Measurements from ENCODE around the gene VENTX.

VENTX gene

DNA sequence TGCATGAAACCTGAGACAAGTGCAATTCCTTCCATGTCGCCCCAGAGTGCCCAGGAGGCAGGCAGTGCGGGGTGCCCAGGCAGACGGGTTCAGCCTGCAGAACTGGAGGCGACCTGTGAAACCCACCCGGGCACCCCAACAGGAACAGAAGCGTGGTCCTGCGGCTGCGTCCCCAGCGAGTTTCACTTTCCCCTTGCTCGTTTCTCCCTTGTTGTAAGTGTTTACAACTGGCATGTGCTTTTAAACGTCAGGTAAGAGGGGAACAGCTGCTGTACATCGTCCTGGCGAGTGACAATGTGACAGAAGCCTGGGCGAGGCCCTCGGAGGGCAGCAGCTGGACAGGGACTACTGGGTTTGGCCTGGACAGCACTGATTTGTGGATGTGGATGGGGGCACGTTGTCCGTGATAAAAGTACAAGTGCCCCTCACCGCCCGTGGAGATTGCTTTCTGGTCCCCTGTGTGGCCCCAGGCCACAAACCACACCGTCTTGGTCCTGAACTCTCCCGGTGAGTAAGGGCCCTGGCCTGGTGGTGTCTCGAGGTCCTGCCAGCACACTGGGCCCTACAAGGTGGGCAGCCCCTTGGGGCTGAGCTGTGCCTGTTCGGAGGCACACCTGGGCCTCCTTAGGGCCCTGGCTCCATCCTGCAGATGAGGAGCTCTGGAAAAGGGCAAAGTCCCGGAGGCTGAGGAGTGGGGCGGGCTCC is 4.0 kb downstream of the VENTX start:
- TF ChIP-seq POLR2A (IDR thresholded peaks at IDR 0.05; ENCODE audit: low read depth, low read length) (no peak), TAF1 (IDR thresholded peaks at IDR 0.05; ENCODE audit: borderline replicate concordance, low read depth, low read length) (no peak), POLR2AphosphoS5 (IDR thresholded peaks at IDR 0.05; ENCODE audit: low read depth, low read length) (no peak)
- DNase-seq (ENCODE audit: insufficient read length) (no peak), FAIRE-seq (peak; percentile 51)

DNA sequence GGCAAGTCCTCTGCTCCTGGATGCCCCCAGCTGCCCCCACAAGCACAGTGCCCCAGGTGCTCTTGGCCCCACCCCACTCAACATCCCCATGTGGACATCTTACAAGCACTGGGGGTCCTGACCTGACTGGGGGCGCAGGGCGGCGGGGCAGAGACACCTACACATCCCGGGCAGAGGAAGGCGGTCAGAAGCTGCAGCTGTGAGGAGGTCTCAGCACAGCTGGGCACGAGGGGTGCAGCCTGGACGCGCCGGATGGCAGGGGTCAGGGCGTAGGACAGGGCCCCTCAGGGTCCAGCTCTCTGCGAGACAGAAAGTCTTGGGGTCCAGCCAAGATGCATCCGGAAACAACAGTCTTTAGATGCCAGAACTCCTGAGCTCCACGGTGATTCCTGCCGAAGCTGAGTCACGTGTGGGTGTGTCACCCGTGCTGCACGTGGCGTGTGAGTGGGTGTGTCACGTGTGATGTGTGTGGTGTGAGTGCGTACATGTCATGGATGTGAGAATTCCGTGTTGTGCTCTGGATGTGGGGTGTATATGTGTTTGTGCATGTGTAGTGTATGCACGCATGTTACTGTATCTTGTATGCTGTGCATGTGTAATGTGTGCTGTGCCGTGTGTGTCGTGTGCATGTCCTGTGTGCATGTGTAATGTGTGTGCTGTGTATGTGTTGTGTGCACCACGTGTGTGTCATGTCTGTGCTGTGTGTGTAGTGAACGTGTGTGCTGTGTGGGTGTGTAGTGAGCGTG is 5.1 kb downstream of the VENTX start:
- TF ChIP-seq TAF1 (IDR thresholded peaks at IDR 0.05; ENCODE audit: borderline replicate concordance, low read depth, low read length) (no peak), POLR2A (IDR thresholded peaks at IDR 0.05; ENCODE audit: low read depth, low read length) (no peak), POLR2AphosphoS5 (IDR thresholded peaks at IDR 0.05; ENCODE audit: low read depth, low read length) (no peak)
- FAIRE-seq (no peak), DNase-seq (ENCODE audit: insufficient read length) (no peak)

DNA sequence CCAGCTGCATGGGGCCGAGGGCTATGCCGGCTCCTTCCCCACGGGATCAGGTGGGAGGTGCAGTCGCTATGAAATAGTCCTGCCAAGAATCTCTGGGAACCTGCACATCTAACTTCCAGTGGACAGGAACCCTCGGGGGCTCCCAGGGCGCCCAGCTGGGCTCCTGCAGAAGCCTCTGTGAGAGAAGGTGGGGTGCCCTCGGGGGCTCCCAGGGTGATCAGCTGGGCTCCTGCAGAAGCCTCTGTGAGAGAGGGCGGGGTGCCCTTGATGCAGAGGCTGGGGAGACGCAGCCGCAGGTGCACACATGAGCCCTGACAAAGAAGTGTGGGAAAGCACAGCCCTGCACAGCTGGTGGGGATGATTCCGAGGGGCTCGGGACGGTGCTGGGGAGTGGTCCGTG is 5.9 kb downstream of the VENTX start:
- TF ChIP-seq POLR2A (IDR thresholded peaks at IDR 0.05; ENCODE audit: low read depth, low read length) (no peak), POLR2AphosphoS5 (IDR thresholded peaks at IDR 0.05; ENCODE audit: low read depth, low read length) (no peak), TAF1 (IDR thresholded peaks at IDR 0.05; ENCODE audit: borderline replicate concordance, low read depth, low read length) (no peak)
- no peak for DNase-seq (ENCODE audit: insufficient read length)
- no peak for FAIRE-seq

DNA sequence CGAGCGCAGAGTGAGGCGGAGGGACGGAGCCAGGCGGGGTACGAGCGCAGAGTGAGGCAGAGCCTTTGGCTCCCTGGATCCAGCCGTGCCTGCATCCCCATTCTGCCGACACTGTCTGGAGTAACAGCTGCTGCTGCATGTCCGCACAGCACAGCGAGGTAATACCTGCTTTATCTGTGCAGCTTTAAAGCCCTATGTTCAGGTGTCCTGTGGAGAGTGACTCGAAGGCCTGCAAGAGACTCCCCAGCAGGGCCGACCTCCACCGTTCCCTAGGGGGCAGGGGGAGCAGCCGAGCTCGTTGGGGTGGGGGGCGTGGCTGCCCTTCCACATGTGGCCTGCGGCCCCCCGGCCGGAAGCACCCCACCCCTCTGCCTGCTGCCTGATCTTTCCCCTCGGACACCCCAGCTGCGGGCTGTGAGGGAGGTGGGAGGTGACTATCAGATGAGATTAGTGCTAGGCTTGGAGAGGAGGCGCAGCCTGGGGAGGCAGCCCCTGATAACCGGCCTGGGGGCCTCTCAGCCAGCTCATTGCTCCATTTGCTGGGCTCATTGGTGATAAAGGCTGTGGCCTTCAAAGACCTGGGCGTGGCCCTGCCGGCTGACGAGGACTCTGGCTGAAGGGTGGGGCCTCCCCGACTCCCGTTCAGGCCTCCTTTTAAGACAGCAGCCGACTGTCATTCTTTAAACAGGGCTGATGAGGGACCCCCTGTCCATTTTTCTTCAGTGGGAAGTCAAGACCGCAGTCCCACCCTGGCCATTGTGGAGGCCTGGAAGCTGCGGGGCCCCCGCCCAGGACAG is 8.0 kb downstream of the VENTX start:
- DNase-seq (ENCODE audit: insufficient read length) = no peak
- FAIRE-seq = no peak

DNA sequence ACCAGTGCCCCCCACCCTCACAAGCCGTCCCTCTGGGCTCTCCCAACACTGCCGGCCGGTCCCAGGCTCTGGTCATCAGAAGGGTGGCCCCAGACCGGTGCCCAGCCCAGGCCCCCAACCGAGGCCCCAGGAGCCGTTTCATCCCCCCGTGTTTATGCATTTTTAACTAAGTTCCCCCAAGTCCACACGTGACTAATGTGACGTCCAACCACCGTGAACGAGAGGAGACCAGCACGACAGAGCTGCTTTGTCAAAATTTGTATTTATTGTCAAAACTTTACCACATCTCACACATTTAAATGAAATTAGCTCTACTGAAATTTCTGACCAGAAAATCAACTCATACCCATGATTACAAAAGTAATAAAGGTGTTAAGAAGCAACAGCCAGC is 8.6 kb downstream of the VENTX start:
- TF ChIP-seq TAF1 (IDR thresholded peaks at IDR 0.05; ENCODE audit: borderline replicate concordance, low read depth, low read length) (no peak), POLR2AphosphoS5 (IDR thresholded peaks at IDR 0.05; ENCODE audit: low read depth, low read length) (no peak), POLR2A (IDR thresholded peaks at IDR 0.05; ENCODE audit: low read depth, low read length) (no peak)
- FAIRE-seq = no peak
- DNase-seq (ENCODE audit: insufficient read length) = no peak

More for the DNA sequence above, 8.0 kb downstream of the VENTX start:
- TF ChIP-seq POLR2A (IDR thresholded peaks at IDR 0.05; ENCODE audit: low read depth, low read length) = no peak
- TF ChIP-seq POLR2AphosphoS5 (IDR thresholded peaks at IDR 0.05; ENCODE audit: low read depth, low read length) = no peak
- no peak for TF ChIP-seq TAF1 (IDR thresholded peaks at IDR 0.05; ENCODE audit: borderline replicate concordance, low read depth, low read length)

DNA sequence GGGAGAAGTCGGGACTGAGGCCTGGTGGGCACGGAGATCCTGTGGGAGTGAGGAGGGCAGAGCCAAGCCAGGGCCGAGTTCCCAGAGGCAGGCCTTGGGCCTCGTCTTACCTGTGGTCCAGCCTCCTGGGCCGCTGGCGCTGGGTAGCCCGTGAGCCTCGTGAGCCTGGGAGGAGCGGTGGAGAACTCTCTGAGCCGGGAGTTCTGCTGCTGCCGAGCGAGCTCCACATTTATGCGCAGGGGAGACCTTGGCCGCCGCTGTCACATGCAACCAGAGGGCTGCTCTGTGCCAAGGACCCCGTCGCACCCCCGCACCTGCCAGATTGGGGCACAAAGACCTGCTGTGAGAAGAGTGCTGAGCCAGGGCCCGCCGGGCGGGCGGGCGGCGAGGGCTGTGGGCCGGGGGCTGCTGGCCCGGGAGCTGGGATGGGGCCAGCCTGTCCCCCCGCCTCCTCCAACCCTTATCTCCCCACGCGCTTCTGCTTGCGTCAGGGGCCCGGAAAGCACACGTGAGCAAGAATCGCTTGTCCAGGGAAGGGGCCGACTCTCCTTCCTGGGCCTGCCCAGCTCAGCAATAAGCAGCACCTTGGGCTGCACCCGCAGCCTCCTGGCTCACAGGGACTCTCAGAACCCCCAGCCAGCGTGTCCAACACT is 10.2 kb downstream of the VENTX start:
- TF ChIP-seq TAF1 (IDR thresholded peaks at IDR 0.05; ENCODE audit: borderline replicate concordance, low read depth, low read length) (no peak), POLR2AphosphoS5 (IDR thresholded peaks at IDR 0.05; ENCODE audit: low read depth, low read length) (no peak), POLR2A (IDR thresholded peaks at IDR 0.05; ENCODE audit: low read depth, low read length) (no peak)
- FAIRE-seq (no peak), DNase-seq (ENCODE audit: insufficient read length) (no peak)

DNA sequence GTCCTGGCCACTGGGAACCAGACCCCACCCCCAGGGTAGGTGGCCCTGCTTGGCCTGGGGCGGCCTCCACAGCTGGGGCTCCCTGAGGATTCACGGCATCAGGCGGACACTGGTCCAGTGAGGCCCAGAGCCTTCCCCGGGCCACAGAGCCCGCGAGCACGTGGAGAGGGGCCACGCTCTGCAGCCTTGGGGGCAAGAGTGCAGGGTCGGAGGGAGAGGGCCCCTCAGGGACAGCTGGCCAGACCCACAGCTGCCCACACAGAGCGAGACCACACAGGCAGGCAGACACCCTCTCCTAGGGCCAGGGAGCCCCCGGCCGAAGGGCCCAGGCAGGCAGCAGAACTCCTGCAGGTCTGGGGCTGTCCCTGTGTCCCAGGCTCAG is 10.7 kb downstream of the VENTX start:
- DNase-seq (ENCODE audit: insufficient read length) = no peak
- no peak for TF ChIP-seq TAF1 (IDR thresholded peaks at IDR 0.05; ENCODE audit: borderline replicate concordance, low read depth, low read length)
- no peak for TF ChIP-seq POLR2AphosphoS5 (IDR thresholded peaks at IDR 0.05; ENCODE audit: low read depth, low read length)
- no peak for TF ChIP-seq POLR2A (IDR thresholded peaks at IDR 0.05; ENCODE audit: low read depth, low read length)
- FAIRE-seq = no peak

DNA sequence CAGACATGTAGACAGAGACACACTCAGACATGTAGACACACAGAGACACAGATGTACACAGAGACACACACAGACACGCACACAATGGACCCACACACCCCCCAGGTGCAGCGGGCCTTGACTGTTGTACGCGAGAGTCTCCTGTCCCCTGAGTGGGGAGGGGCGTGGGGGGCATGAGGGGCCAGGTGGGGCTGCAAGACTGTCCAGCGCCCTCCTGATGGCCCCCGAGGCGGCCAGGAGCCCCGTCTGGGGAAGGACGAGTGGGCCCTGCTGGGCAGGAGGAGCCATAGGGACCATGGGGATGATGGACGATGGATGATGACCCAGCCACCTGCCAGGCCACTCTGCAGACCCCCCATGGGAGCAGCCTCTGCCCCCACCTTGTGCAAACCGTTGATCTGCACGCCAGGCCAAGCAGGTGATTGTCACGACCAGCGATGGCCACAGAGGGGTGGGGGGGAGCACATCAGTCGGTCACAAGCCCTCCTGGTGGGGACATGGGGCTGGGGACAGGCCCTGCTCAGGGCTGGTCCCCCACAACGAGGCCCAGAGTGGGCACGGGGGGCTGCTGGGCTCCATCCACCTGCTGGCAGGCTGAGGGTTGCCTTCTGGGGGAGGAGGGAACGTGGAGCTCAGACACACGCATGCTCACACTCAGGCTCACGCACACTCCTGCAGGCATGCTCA is 11.6 kb downstream of the VENTX start:
- no peak for DNase-seq (ENCODE audit: insufficient read length)
- TF ChIP-seq POLR2AphosphoS5 (IDR thresholded peaks at IDR 0.05; ENCODE audit: low read depth, low read length) (no peak), TAF1 (IDR thresholded peaks at IDR 0.05; ENCODE audit: borderline replicate concordance, low read depth, low read length) (no peak)
- FAIRE-seq = no peak

DNA sequence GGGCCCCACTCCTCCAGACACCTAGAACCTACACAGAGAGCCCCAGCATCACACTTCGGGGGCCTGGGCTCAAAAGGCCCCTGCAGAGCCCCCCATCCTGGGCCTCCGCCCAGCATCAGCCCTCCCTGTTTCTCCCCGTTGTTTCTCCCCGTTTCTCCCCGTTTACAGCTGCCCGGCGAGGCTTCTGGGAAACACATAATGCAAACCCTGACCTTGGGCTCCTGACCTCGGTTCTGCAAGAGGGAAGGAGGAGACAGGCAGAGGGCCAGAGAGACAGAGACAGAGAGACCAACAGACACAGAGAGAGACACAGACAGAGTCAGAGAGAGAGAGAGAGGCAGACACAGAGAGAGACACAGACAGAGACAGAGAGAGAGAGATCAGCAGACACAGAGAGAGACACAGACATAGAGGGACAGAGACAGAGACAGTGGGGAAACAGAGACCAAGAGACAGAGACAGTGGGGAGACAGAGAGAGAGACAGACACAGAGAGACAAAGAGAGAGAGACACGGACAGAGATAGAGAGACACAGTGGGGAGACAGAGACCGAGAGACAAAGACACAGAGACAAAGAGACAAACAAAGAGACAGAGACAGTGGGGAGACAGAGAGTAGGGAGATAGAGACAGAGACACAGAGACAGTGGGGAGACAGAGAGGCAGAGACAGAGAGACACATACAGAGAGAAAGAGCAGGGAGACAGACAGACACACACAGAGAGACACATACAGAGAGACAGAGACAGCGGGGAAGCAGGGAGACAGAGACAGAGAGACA is 12.5 kb downstream of the VENTX start:
- FAIRE-seq (no peak), DNase-seq (ENCODE audit: insufficient read length) (no peak)
- TF ChIP-seq TAF1 (IDR thresholded peaks at IDR 0.05; ENCODE audit: borderline replicate concordance, low read depth, low read length) = no peak
- TF ChIP-seq POLR2AphosphoS5 (IDR thresholded peaks at IDR 0.05; ENCODE audit: low read depth, low read length) = no peak
- TF ChIP-seq POLR2A (IDR thresholded peaks at IDR 0.05; ENCODE audit: low read depth, low read length) = no peak
